B cell (primary cell): Measurements from ENCODE around the gene RRBP1. TPM values are rescaled to one million over a fixed set of nuclear protein-coding genes. Genes with fewer than 3 reads are reported as not detected.

Source experiments
- ATAC-seq: fragments of 200-7000 bp; cut with Tn5 transposase; one replicate; pipeline ENCODE4 v1.10.0; 2021; ENCODE audit warnings: low read depth, mild to moderate bottlenecking, moderate number of reproducible peaks, moderate library complexity
- CTCF ChIA-PET: fragments of 350-600 bp; sonication (Branson Sonifier 250); formaldehyde crosslinking; loops from one replicate; lab custom pipeline; 2021; ENCODE audit warnings: antibody characterized with exemption, inconsistent platforms; lab: Charles Lee
- POLR2A ChIA-PET: fragments of 350-600 bp; sonication (Branson Sonifier 250); formaldehyde crosslinking; loops from one replicate; lab custom pipeline; 2021; ENCODE audit warnings: antibody characterized with exemption; lab: Charles Lee
- DNase-seq: peaks from one replicate; pipeline ENCODE4 v3.0.0; 2013
- H2AFZ ChIP-seq: 2 replicates; pipeline ENCODE4 v1.6.1; 2012; ENCODE audit warnings: mild to moderate bottlenecking, low read depth, low read length; ENCODE audit not compliant: insufficient read depth, poor library complexity, severe bottlenecking
- H3K27ac ChIP-seq, 2 donors: 1 replicate in 1 of 2; 2 replicates in 1 of 2; pipeline ENCODE4 v1.5.1; 2012 to 2013; ENCODE audit warnings: low read length in 2 of 2, mild to moderate bottlenecking in 2 of 2, moderate library complexity in 1 of 2
- H3K27me3 ChIP-seq, 4 experiments: fragments of 200-600 bp in 1 of 4; sonication (generic) in 1 of 4; replicated peaks in 1 of 4; 1 replicate in 2 of 4; 2 replicates in 2 of 4; pipeline versions ENCODE4 v1.6.1 to v1.7.0; 2013 to 2016; ENCODE audit warnings: low read length in 3 of 4, mild to moderate bottlenecking in 2 of 4, mixed read lengths in 1 of 4, moderate library complexity in 1 of 4; ENCODE audit not compliant: insufficient read depth in 4 of 4, control insufficient read depth in 3 of 4; ENCODE audit errors: control extremely low read depth in 1 of 4
- H3K36me3 ChIP-seq, 2 experiments: replicated peaks in 1 of 2; 1 replicate in 1 of 2; 2 replicates in 1 of 2; pipeline versions ENCODE4 v1.6.1 to v1.7.1; 2013; ENCODE audit warnings: low read length in 1 of 2; ENCODE audit not compliant: insufficient read depth in 2 of 2, control insufficient read depth in 1 of 2; ENCODE audit errors: control extremely low read depth in 1 of 2, extremely low read depth in 1 of 2
- H3K4me1 ChIP-seq, 2 donors: fragments of 200-600 bp in 1 of 2; sonication (generic) in 1 of 2; 1 replicate in 1 of 2; 2 replicates in 1 of 2; pipeline versions ENCODE4 v1.5.1 to v1.6.1; 2013 to 2017; ENCODE audit warnings: low read length in 2 of 2; ENCODE audit not compliant: control insufficient read depth in 2 of 2, insufficient read depth in 2 of 2
- H3K4me2 ChIP-seq: replicated peaks from 2 replicates; pipeline ENCODE3; 2012; ENCODE audit warnings: mild to moderate bottlenecking, low read depth, low read length; ENCODE audit not compliant: poor library complexity, severe bottlenecking
- H3K4me3 ChIP-seq, 5 experiments: fragments of 200-600 bp in 1 of 5; sonication (generic) in 1 of 5; 1 replicate in 3 of 5; 2 replicates in 2 of 5; pipeline versions ENCODE4 v1.5.1 to v1.7.0; 2011 to 2016; ENCODE audit warnings: low read length in 4 of 5, mild to moderate bottlenecking in 4 of 5, low read depth in 2 of 5, control low read depth in 1 of 5, moderate library complexity in 1 of 5; ENCODE audit not compliant: insufficient read depth in 1 of 5; ENCODE audit errors: control extremely low read depth in 1 of 5, extremely low read depth in 1 of 5
- H3K79me2 ChIP-seq: fragments of 200-600 bp; sonication (generic); one replicate; pipeline ENCODE4 v1.6.0; 2016; ENCODE audit warnings: low read length; ENCODE audit not compliant: control insufficient read depth, insufficient read depth
- H3K9ac ChIP-seq: fragments of 200-600 bp; sonication (generic); 2 replicates; pipeline ENCODE4 v1.6.1; 2017; ENCODE audit warnings: mild to moderate bottlenecking, low read length, moderate library complexity
- H3K9me3 ChIP-seq, 3 donors: one replicate each; pipeline versions ENCODE4 v1.6.1 to v1.7.1; 2013; ENCODE audit warnings: low read length in 2 of 3; ENCODE audit not compliant: control insufficient read depth in 2 of 3, insufficient read depth in 1 of 3; ENCODE audit errors: control extremely low read depth in 1 of 3
- H4K20me1 ChIP-seq: 2 replicates; pipeline ENCODE4 v1.6.0; 2012; ENCODE audit warnings: mild to moderate bottlenecking, low read length; ENCODE audit not compliant: insufficient read depth, control insufficient read depth, poor library complexity, severe bottlenecking
- H3K27ac Mint-ChIP-seq: one replicate; pipeline ENCODE4 v1.8.0; 2021; ENCODE audit warnings: mixed read lengths
- H3K27me3 Mint-ChIP-seq: one replicate; pipeline ENCODE4 v1.8.0; 2021; ENCODE audit warnings: mixed read lengths
- H3K4me1 Mint-ChIP-seq: one replicate; pipeline ENCODE4 v1.8.0; 2021; ENCODE audit warnings: mixed read lengths
- H3K4me3 Mint-ChIP-seq: one replicate; pipeline ENCODE4 v1.8.0; 2021; ENCODE audit warnings: mixed read lengths
- H3K9me3 Mint-ChIP-seq: one replicate; pipeline ENCODE4 v1.8.0; 2022; ENCODE audit warnings: mixed read lengths; ENCODE audit not compliant: insufficient read depth
- EZH2 ChIP-seq: IDR thresholded peaks from 2 replicates; pipeline ENCODE4 v1.6.1; 2012; ENCODE audit warnings: borderline replicate concordance, low read depth, mild to moderate bottlenecking, moderate library complexity, low read length; ENCODE audit not compliant: insufficient read depth, poor library complexity, severe bottlenecking
- WGBS: methylation state at CpG from one replicate; pipeline ENCODE4 v1.1.5; 2013; ENCODE audit warnings: missing lambda C conversion rate; ENCODE audit not compliant: insufficient coverage; 5-methylcytosine and 5-hydroxymethylcytosine counted together
- intact Hi-C: fragments of 100-400 bp; cut with micrococcal nuclease; formaldehyde crosslinking; loops from one replicate; pipeline ENCODE4 v1.10.0; 2022
- polyA plus RNA-seq: library from polyadenylated mRNA; depleted of rRNA; stranded (reverse); fragments of >200 nt; gene quantifications from 2 replicates; pipeline ENCODE4 v1.2.3, GENCODE V29; 2012
- total RNA-seq, 2 donors: library from RNA; stranded (reverse); fragments of 120-200 nt in 1 of 2; gene quantifications; 1 replicate in 1 of 2; 2 replicates in 1 of 2; pipeline versions ENCODE4 v1.2.3 to v1.2.4, GENCODE V29; 2013 to 2022
- TF ChIP-seq, protein P1 (sequence below): fragments of 200-600 bp; IDR thresholded peaks from one replicate; pipeline ENCODE4 v1.8.0; 2022; ENCODE audit warnings: antibody characterized with exemption, mild to moderate bottlenecking

The RRBP1 gene
- total and polyA plus RNA-seq, 2 donors (not counting 1 experiment from before 2014, with no cell fraction given): 10.9 to 27.5 TPM

DNA sequence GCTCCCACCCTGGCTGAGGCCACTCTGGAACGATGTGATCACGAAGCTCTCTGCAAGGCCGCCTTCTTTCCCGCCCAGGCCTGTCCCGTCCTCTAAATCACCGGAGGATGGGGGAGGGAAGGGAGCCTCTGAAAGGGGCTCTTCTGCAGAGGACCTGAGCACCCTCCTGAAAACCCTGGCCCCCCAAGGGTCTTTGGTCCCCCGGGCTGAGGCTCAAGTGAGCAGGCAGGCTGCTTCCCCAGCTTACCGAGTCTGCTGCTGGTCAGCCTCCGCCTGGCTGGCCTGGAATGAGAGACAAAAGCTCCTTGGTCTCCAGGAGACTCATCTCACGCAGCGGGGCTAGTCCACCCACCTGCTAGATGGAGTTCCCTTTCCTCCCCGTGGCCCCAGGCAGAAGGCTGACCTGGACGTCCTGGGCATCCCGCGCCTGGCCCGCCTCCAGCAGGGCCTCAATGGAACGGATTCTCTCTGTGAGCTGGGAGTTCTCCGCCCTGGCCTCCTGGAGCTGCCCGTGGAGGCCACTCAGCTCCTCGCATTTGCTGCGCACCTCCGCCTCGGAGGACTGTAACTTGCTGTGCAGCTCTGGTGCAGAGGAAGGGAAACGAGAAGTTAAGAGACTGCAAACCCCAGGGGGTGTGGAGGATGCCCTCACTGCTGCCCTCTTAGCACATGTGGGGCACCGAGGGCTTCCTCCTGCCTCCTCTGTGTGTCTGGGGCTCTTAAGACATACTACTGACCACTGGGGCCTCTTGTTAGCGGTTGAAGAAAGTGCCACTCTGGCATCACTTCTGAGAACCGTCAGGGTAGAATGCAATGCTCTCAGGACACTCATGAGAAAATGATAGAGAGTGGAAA, 54.7 kb downstream of the RRBP1 start:
- H3K27ac Mint-ChIP-seq: no peak overlapping the region
- ChIA-PET CTCF (no interaction called here), POLR2A (no interaction called here)
- Histone ChIP-seq H3K4me3 (no peak overlapping the region), H3K9ac (no peak overlapping the region), H3K79me2 (no peaks in the 10 kb centered on the region), H3K9me3 (no peaks in the 10 kb centered on the region), H3K4me2 (no peak overlapping the region), H3K27me3 (no peaks in the 10 kb centered on the region), H3K27ac (no peak overlapping the region), H3K4me1 (no peaks in the 10 kb centered on the region), H3K36me3 (peaks cover 3 to 21% of the 10 kb centered on the region in 2 experiments), H4K20me1 (no peaks in the 10 kb centered on the region), H2AFZ (no peak overlapping the region)
- TF ChIP-seq EZH2: no peak
- TF ChIP-seq, protein P1, sequence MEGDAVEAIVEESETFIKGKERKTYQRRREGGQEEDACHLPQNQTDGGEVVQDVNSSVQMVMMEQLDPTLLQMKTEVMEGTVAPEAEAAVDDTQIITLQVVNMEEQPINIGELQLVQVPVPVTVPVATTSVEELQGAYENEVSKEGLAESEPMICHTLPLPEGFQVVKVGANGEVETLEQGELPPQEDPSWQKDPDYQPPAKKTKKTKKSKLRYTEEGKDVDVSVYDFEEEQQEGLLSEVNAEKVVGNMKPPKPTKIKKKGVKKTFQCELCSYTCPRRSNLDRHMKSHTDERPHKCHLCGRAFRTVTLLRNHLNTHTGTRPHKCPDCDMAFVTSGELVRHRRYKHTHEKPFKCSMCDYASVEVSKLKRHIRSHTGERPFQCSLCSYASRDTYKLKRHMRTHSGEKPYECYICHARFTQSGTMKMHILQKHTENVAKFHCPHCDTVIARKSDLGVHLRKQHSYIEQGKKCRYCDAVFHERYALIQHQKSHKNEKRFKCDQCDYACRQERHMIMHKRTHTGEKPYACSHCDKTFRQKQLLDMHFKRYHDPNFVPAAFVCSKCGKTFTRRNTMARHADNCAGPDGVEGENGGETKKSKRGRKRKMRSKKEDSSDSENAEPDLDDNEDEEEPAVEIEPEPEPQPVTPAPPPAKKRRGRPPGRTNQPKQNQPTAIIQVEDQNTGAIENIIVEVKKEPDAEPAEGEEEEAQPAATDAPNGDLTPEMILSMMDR: no peak
- intact Hi-C loops: no loop called here
- DNase-seq: no peak
- H3K4me3 Mint-ChIP-seq: no peak overlapping the region
- no peak for ATAC-seq
- 89% methylated on average over 25 of the region's 27 CpGs for WGBS
- no peaks in the 10 kb centered on the region for H3K4me1 Mint-ChIP-seq
- H3K27me3 Mint-ChIP-seq: no peaks in the 10 kb centered on the region
- H3K9me3 Mint-ChIP-seq: no peaks in the 10 kb centered on the region
